H9 (cell line): ENCODE data around the gene NPTN. TPM values are rescaled to one million over a fixed set of nuclear protein-coding genes. Genes with fewer than 3 reads are reported as not detected.

Experiments
- DNase-seq: peaks from one replicate; pipeline ENCODE4 v3.0.0-alpha.2; 2017
- H2AFZ ChIP-seq: one replicate; pipeline ENCODE4 v1.6.1; 2013; ENCODE audit warnings: mild to moderate bottlenecking, low read length, control low read depth, moderate library complexity
- H2AK5ac ChIP-seq: 2 replicates; pipeline ENCODE4 v1.6.1; 2013; ENCODE audit warnings: low read length, control low read depth, mixed read lengths; ENCODE audit not compliant: insufficient read length
- H2BK120ac ChIP-seq: one replicate; pipeline ENCODE4 v1.6.1; 2013; ENCODE audit warnings: low read depth, mild to moderate bottlenecking, low read length, control low read depth, inconsistent platforms; ENCODE audit not compliant: poor library complexity, severe bottlenecking
- H2BK12ac ChIP-seq: 2 replicates; pipeline ENCODE4 v1.6.1; 2013; ENCODE audit warnings: low read length, control low read depth, mixed read lengths, low read depth; ENCODE audit not compliant: insufficient read length
- H2BK15ac ChIP-seq: 2 replicates; pipeline ENCODE4 v1.6.1; 2013; ENCODE audit warnings: low read depth, low read length, control low read depth
- H2BK20ac ChIP-seq: one replicate; pipeline ENCODE4 v1.6.1; 2013; ENCODE audit warnings: low read depth, mild to moderate bottlenecking, low read length, control low read depth, inconsistent platforms; ENCODE audit not compliant: poor library complexity, severe bottlenecking
- H2BK5ac ChIP-seq: 2 replicates; pipeline ENCODE4 v1.6.1; 2013; ENCODE audit warnings: low read length, control low read depth, mixed read lengths; ENCODE audit not compliant: insufficient read length
- H3K14ac ChIP-seq: 2 replicates; pipeline ENCODE4 v1.6.1; 2013; ENCODE audit warnings: low read length, control low read depth; ENCODE audit not compliant: insufficient read depth
- H3K18ac ChIP-seq: 2 replicates; pipeline ENCODE4 v1.6.1; 2013; ENCODE audit warnings: low read depth, mild to moderate bottlenecking, mixed read lengths, low read length, control low read depth; ENCODE audit not compliant: insufficient read length
- H3K23ac ChIP-seq: 2 replicates; pipeline ENCODE4 v1.6.1; 2013; ENCODE audit warnings: low read length, control low read depth, mixed read lengths, low read depth; ENCODE audit not compliant: insufficient read length
- H3K23me2 ChIP-seq: 2 replicates; pipeline ENCODE4 v1.6.1; 2013; ENCODE audit warnings: low read depth, mild to moderate bottlenecking, mixed read lengths, low read length, control low read depth; ENCODE audit not compliant: insufficient read length, poor library complexity, severe bottlenecking
- H3K27ac ChIP-seq: 2 replicates; pipeline ENCODE4 v1.5.1; 2013; ENCODE audit warnings: low read length, control low read depth, mixed read lengths, low read depth; ENCODE audit not compliant: insufficient read length
- H3K27me3 ChIP-seq: 2 replicates; pipeline ENCODE4 v1.6.1; 2013; ENCODE audit warnings: low read length, control low read depth, inconsistent platforms; ENCODE audit not compliant: insufficient read depth
- H3K4ac ChIP-seq: 2 replicates; pipeline ENCODE4 v1.6.1; 2013; ENCODE audit warnings: low read depth, mild to moderate bottlenecking, control low read depth, inconsistent platforms, low read length, moderate library complexity
- H3K4me1 ChIP-seq: 2 replicates; pipeline ENCODE4 v1.6.1; 2013; ENCODE audit warnings: low read length, control low read depth, inconsistent platforms; ENCODE audit not compliant: insufficient read depth
- H3K4me2 ChIP-seq: 2 replicates; pipeline ENCODE4 v1.6.1; 2013; ENCODE audit warnings: low read length, control low read depth, mixed read lengths; ENCODE audit not compliant: insufficient read length, insufficient read depth
- H3K56ac ChIP-seq: 2 replicates; pipeline ENCODE4 v1.6.1; 2013; ENCODE audit warnings: low read depth, mild to moderate bottlenecking, mixed read lengths, low read length, control low read depth; ENCODE audit not compliant: insufficient read length
- H3K79me1 ChIP-seq: 2 replicates; pipeline ENCODE4 v1.6.1; 2013; ENCODE audit warnings: low read depth, mild to moderate bottlenecking, moderate library complexity, low read length, control low read depth, inconsistent platforms; ENCODE audit not compliant: insufficient read depth, poor library complexity, severe bottlenecking
- H3K79me2 ChIP-seq: 2 replicates; pipeline ENCODE4 v1.6.1; 2013; ENCODE audit warnings: low read length, control low read depth, inconsistent platforms; ENCODE audit not compliant: insufficient read depth
- H3K9ac ChIP-seq: 2 replicates; pipeline ENCODE4 v1.6.1; 2013; ENCODE audit warnings: low read length, control low read depth, mixed read lengths; ENCODE audit not compliant: insufficient read length; ENCODE audit errors: extremely low read depth
- H3K9me3 ChIP-seq: one replicate; pipeline ENCODE4 v1.6.1; 2013; ENCODE audit warnings: low read depth, low read length, inconsistent platforms; ENCODE audit not compliant: control insufficient read depth
- H3T11ph ChIP-seq: one replicate; pipeline ENCODE4 v1.6.1; 2013; ENCODE audit warnings: mild to moderate bottlenecking, low read length, control low read depth, inconsistent platforms
- H4K20me1 ChIP-seq: one replicate; pipeline ENCODE4 v1.6.1; 2013; ENCODE audit not compliant: control insufficient read depth, insufficient read length, insufficient read depth
- H4K5ac ChIP-seq: 2 replicates; pipeline ENCODE4 v1.6.1; 2013; ENCODE audit warnings: low read depth, mild to moderate bottlenecking, mixed read lengths, low read length, control low read depth; ENCODE audit not compliant: insufficient read length
- H4K8ac ChIP-seq: replicated peaks from 2 replicates; pipeline ENCODE4 v1.6.1; 2013; ENCODE audit warnings: low read length, control low read depth, mixed read lengths, low read depth; ENCODE audit not compliant: insufficient read length
- H4K91ac ChIP-seq: 2 replicates; pipeline ENCODE4 v1.6.1; 2013; ENCODE audit warnings: low read depth, mild to moderate bottlenecking, moderate library complexity, mixed read lengths, low read length, control low read depth; ENCODE audit not compliant: insufficient read length
- H3K27ac Mint-ChIP-seq, 3 experiments: 2 replicates in 2 of 3; 3 replicates in 1 of 3; pipeline ENCODE4 v1.8.0; 2020 to 2021; ENCODE audit warnings: mixed read lengths in 3 of 3, mild to moderate bottlenecking in 1 of 3, moderate library complexity in 1 of 3
- H3K27me3 Mint-ChIP-seq: 2 replicates; pipeline ENCODE4 v1.8.0; 2021; ENCODE audit warnings: low read depth, mild to moderate bottlenecking, moderate library complexity, mixed read lengths
- H3K36me3 Mint-ChIP-seq, 3 experiments: 2 replicates in 2 of 3; 3 replicates in 1 of 3; pipeline ENCODE4 v1.8.0; 2020 to 2021; ENCODE audit warnings: low read depth in 3 of 3, mixed read lengths in 3 of 3; ENCODE audit not compliant: insufficient read depth in 1 of 3
- H3K4me1 Mint-ChIP-seq, 2 experiments: 2 replicates each; pipeline ENCODE4 v1.8.0; 2020; ENCODE audit warnings: mixed read lengths in 2 of 2
- H3K4me3 Mint-ChIP-seq, 2 experiments: 2 replicates in 1 of 2; 3 replicates in 1 of 2; pipeline ENCODE4 v1.8.0; 2020 to 2021; ENCODE audit warnings: mild to moderate bottlenecking in 2 of 2, mixed read lengths in 2 of 2, moderate library complexity in 1 of 2
- H3K9me3 Mint-ChIP-seq, 2 experiments: 2 replicates in 1 of 2; 3 replicates in 1 of 2; pipeline ENCODE4 v1.8.0; 2020; ENCODE audit warnings: mild to moderate bottlenecking in 2 of 2, mixed read lengths in 2 of 2, moderate library complexity in 1 of 2
- CTCF ChIP-seq: fragments of 200-600 bp; sonication (generic); conservative IDR thresholded peaks from 3 replicates; pipeline ENCODE4 v1.8.0; 2021; ENCODE audit warnings: antibody characterized with exemption, mild to moderate bottlenecking
- WGBS: extraction: QIAGEN DNeasy Blood & Tissue Kit; methylation state at CpG from one replicate; pipeline ENCODE4 v1.1.7; 2013; ENCODE audit warnings: missing lambda C conversion rate, low lambda C conversion rate, mixed read lengths; ENCODE audit not compliant: insufficient read length; ENCODE audit errors: extremely low coverage; 5-methylcytosine and 5-hydroxymethylcytosine counted together
- total RNA-seq: library from RNA; stranded (reverse); gene quantifications from 2 replicates; pipeline ENCODE4 v1.2.1, GENCODE V29; 2021

The NPTN gene
- total RNA-seq, 1 experiment from 2014 or later: 89.1 TPM

DNA sequence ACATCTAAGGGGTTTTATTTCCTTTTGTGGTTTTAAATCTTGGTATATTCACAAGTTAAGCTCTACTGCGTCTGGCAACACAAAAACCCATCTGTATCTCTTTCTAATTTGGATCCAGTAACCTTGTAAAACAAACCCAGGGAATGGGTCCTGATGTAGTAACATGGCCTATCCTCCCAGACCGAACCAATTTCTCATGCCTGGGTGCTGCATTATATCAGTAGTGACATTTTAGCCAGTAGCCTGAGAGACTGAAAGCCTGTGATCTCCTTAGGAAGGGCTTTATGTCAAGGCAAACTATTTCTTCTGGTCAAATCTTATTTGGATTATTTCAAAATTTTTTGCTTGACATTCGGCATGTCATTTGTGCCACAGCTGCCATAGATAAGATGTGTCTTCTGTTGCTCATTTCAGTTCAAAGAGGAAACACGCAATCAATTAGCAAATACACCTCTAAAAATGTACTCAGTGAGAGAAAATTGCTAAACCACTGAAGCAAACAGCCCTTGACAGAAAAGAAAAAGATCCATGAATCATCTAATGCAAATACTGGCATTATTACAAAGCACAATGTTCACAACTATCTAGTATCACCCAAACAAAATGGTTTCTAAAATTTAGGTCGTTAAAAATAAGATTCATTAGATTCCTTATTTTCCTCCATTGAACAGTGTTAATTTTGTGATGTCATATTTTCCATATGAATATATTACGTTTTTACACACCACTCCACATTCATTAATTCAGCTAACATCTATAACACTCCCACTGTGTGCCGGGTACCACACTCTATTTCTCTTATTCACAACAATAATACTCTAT lies 4.0 kb downstream of the NPTN start:
- Histone ChIP-seq H3K27me3 (no peaks in the 10 kb centered on the region), H3K79me2 (peaks cover 37% of the 10 kb centered on the region; the same call in 1 of the 2 replicates), H3K14ac (no peak overlapping the region), H3K56ac (no peak overlapping the region), H2BK12ac (no peak overlapping the region), H3K79me1 (peaks cover 3% of the 10 kb centered on the region), H4K5ac (no peak overlapping the region), H3K18ac (no peak overlapping the region), H3K4me2 (no peak overlapping the region), H4K8ac (no peak overlapping the region), H4K20me1 (no peaks in the 10 kb centered on the region), H3K27ac (no peak overlapping the region), H4K91ac (no peak overlapping the region), H3T11ph (no peak overlapping the region), H2BK120ac (no peak overlapping the region), H3K4me1 (peaks cover 8% of the 10 kb centered on the region; the same call in 1 of the 2 replicates), H2BK20ac (no peak overlapping the region), H3K23me2 (peaks cover 12% of the 10 kb centered on the region), H3K23ac (no peak overlapping the region), H2AK5ac (no peak overlapping the region), H2BK15ac (no peak overlapping the region), H3K9me3 (no peaks in the 10 kb centered on the region), H2AFZ (no peak overlapping the region), H3K9ac (no peak overlapping the region), H3K4ac (no peak overlapping the region), H2BK5ac (no peak overlapping the region)
- no peak for DNase-seq
- H3K36me3 Mint-ChIP-seq: no peaks in the 10 kb centered on the region
- peaks cover 53 to 54% of the 10 kb centered on the region in 2 experiments for H3K4me1 Mint-ChIP-seq
- TF ChIP-seq CTCF: no peak
- no peaks in the 10 kb centered on the region for H3K9me3 Mint-ChIP-seq
- no CpG with 5 or more reads among the region's 7 CpGs for WGBS
- H3K27ac Mint-ChIP-seq: peak overlapping the region in 2 of 3 experiments; percentile 25 to 71; a peak in 1 of 7 replicates
- H3K4me3 Mint-ChIP-seq: no peak overlapping the region
- no peaks in the 10 kb centered on the region; the same call in 1 of the 2 replicates for H3K27me3 Mint-ChIP-seq
